ENCODE data around the gene ITPKC.

GRCh38 chr19:40673397-40673796 lies 43.5 kb upstream of the ITPKC start:
- no peak for TF ChIP-seq CTCF (IDR thresholded peaks at IDR 0.05)
- TF ChIP-seq POLR2A (IDR thresholded peaks at IDR 0.05) = no peak
